ENCODE measurements around the gene EXOC3L1.

DNA sequence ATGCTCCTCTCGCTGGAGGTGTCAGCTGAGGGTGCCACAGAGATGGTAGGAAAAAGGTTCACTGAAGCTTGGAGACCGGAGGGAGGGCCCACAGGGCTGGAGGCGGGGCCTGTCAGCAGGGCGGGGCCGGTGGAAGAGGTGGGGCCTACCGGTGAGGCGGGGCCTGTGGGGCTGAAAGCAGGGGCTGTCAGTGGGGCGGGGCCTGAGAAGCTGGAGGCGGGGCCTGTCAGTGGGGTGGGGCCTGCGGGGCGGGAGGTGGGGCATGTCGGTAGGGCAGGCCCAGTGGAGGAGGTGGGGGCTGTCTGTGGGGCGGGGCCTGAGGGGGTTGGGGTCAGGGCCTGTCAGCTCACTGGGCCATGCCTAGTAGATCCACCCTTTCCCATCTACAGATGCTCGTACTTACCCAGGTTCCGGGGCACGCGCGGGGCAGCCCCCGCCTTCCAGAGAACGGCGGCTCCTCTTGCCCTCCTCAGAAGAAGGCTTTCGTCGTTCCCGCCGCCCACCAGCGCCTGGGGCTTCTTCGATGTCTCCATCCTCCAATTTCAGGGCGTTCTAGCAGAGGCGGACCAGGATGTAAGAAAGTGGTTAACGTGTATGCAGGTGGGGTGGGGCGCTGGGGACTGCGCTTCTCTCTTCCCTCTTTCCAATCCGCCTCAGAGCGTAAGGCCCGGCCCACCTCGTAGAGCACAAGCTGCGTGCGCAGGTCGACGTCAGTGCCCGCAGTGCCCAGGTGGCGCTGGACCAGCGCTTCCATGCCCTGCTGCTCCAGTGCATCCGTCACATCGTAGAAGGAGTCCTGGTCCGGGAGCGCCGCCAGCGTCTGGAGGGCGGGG lies 46.8 kb upstream of the EXOC3L1 start:
- TF ChIP-seq POLR2AphosphoS5 (IDR thresholded peaks at IDR 0.05) = no peak
- TF ChIP-seq, protein P1, sequence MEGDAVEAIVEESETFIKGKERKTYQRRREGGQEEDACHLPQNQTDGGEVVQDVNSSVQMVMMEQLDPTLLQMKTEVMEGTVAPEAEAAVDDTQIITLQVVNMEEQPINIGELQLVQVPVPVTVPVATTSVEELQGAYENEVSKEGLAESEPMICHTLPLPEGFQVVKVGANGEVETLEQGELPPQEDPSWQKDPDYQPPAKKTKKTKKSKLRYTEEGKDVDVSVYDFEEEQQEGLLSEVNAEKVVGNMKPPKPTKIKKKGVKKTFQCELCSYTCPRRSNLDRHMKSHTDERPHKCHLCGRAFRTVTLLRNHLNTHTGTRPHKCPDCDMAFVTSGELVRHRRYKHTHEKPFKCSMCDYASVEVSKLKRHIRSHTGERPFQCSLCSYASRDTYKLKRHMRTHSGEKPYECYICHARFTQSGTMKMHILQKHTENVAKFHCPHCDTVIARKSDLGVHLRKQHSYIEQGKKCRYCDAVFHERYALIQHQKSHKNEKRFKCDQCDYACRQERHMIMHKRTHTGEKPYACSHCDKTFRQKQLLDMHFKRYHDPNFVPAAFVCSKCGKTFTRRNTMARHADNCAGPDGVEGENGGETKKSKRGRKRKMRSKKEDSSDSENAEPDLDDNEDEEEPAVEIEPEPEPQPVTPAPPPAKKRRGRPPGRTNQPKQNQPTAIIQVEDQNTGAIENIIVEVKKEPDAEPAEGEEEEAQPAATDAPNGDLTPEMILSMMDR (IDR thresholded peaks at IDR 0.05) = no peak
- no peak for TF ChIP-seq EP300 (IDR thresholded peaks at IDR 0.05)
